ENCODE data around the gene CYP4F22. TPM values are rescaled to one million over a fixed set of nuclear protein-coding genes. Genes with fewer than 3 reads are reported as not detected.

The CYP4F22 gene
- polyA plus RNA-seq, 1 experiment = not detected

- TF ChIP-seq CTCF (IDR thresholded peaks at IDR 0.05; ENCODE audit: insufficient read depth, low read depth, low read length) = no peak
- POLR2A ChIA-PET = no interaction called here
- DNase-seq (ENCODE audit: low read depth) = no peak
- Histone ChIP-seq H3K4me3 (ENCODE audit: low read depth, low read length) (no peak overlapping the region), H3K36me3 (ENCODE audit: control insufficient read depth, insufficient read depth, low read length) (no peaks in the 10 kb centered on the region), H3K27me3 (ENCODE audit: control insufficient read depth, insufficient read depth, low read length) (no peaks in the 10 kb centered on the region)
- CTCF ChIA-PET = interaction anchor here (1.0 to 1.2 kb wide), 2 partner anchors 9 to 10 kb away, joined by 3 to 4 read pairs; no protein-coding TSS in a partner anchor
Measured at GRCh38 chr19:15575406-15575805, 67.1 kb downstream of the CYP4F22 start.

GRCh38 chr19:15576526-15577156 lies 68.3 kb downstream of the CYP4F22 start:
- TF ChIP-seq CTCF (IDR thresholded peaks at IDR 0.05; ENCODE audit: insufficient read depth, low read depth, low read length) = no peak
- Histone ChIP-seq H3K36me3 (ENCODE audit: control insufficient read depth, insufficient read depth, low read length) (no peaks in the 10 kb centered on the region), H3K4me3 (ENCODE audit: low read depth, low read length) (no peak overlapping the region), H3K27me3 (ENCODE audit: control insufficient read depth, insufficient read depth, low read length) (no peaks in the 10 kb centered on the region)
- DNase-seq (ENCODE audit: low read depth) = no peak
- ChIA-PET CTCF (no interaction called here), POLR2A (no interaction called here)

- CTCF ChIA-PET = no interaction called here
- DNase-seq (ENCODE audit: low read depth) = no peak
- POLR2A ChIA-PET = no interaction called here
- no peaks in the 10 kb centered on the region for H3K36me3 ChIP-seq (ENCODE audit: control insufficient read depth, insufficient read depth, low read length)
- no peaks in the 10 kb centered on the region for H3K27me3 ChIP-seq (ENCODE audit: control insufficient read depth, insufficient read depth, low read length)
- H3K4me3 ChIP-seq (ENCODE audit: low read depth, low read length) = no peak overlapping the region
- no peak for TF ChIP-seq CTCF (IDR thresholded peaks at IDR 0.05; ENCODE audit: insufficient read depth, low read depth, low read length)
Measured at GRCh38 chr19:15577184-15577771, 69.0 kb downstream of the CYP4F22 start.

GRCh38 chr19:15583346-15583745 lies 75.0 kb downstream of the CYP4F22 start:
- ChIA-PET POLR2A (no interaction called here), CTCF (no interaction called here)
- no peak for TF ChIP-seq CTCF (IDR thresholded peaks at IDR 0.05; ENCODE audit: insufficient read depth, low read depth, low read length)
- DNase-seq (ENCODE audit: low read depth) = no peak
- Histone ChIP-seq H3K4me3 (ENCODE audit: low read depth, low read length) (no peak overlapping the region), H3K36me3 (ENCODE audit: control insufficient read depth, insufficient read depth, low read length) (no peaks in the 10 kb centered on the region), H3K27me3 (ENCODE audit: control insufficient read depth, insufficient read depth, low read length) (no peaks in the 10 kb centered on the region)

GRCh38 chr19:15584095-15584494 lies 75.8 kb downstream of the CYP4F22 start:
- no peaks in the 10 kb centered on the region for H3K36me3 ChIP-seq (ENCODE audit: control insufficient read depth, insufficient read depth, low read length)
- POLR2A ChIA-PET = no interaction called here
- no peak for DNase-seq (ENCODE audit: low read depth)
- no peak overlapping the region for H3K4me3 ChIP-seq (ENCODE audit: low read depth, low read length)
- H3K27me3 ChIP-seq (ENCODE audit: control insufficient read depth, insufficient read depth, low read length) = no peaks in the 10 kb centered on the region
- TF ChIP-seq CTCF (IDR thresholded peaks at IDR 0.05; ENCODE audit: insufficient read depth, low read depth, low read length) = no peak
- CTCF ChIA-PET = interaction anchor here (0.8 kb wide), 1 partner anchor 9 kb away, joined by 3 read pairs; no protein-coding TSS in a partner anchor
